ENCODE data around the gene ESR1.

GRCh38 chr6:152052061-152052460, 244.6 kb downstream of the ESR1 start:
- TF ChIP-seq CTCF (IDR thresholded peaks at IDR 0.05): no peak
- no peak for TF ChIP-seq POLR2A (IDR thresholded peaks at IDR 0.05)
